GM13976 (cell line): Measurements from ENCODE around the gene TMPRSS4.

ENCODE experiments used
- DNase-seq: peaks from one replicate; pipeline ENCODE4 v3.0.0; 2012; ENCODE audit warnings: low spot score
- CTCF ChIP-seq: IDR thresholded peaks from 2 replicates; pipeline ENCODE4 v1.5.1; 2012; ENCODE audit warnings: borderline replicate concordance, mild to moderate bottlenecking; ENCODE audit not compliant: insufficient read depth; ENCODE audit errors: extremely low read depth, missing control alignments, control extremely low read depth
- in situ Hi-C: fragments of 300-500 bp; cut with MboI; formaldehyde crosslinking; loops from one replicate; pipeline ENCODE4 v1.12.0; 2022; ENCODE audit warnings: low sequenced_read_pairs, mixed read lengths, inconsistent platforms; ENCODE audit not compliant: unreplicated experiment

The TMPRSS4 gene

DNA sequence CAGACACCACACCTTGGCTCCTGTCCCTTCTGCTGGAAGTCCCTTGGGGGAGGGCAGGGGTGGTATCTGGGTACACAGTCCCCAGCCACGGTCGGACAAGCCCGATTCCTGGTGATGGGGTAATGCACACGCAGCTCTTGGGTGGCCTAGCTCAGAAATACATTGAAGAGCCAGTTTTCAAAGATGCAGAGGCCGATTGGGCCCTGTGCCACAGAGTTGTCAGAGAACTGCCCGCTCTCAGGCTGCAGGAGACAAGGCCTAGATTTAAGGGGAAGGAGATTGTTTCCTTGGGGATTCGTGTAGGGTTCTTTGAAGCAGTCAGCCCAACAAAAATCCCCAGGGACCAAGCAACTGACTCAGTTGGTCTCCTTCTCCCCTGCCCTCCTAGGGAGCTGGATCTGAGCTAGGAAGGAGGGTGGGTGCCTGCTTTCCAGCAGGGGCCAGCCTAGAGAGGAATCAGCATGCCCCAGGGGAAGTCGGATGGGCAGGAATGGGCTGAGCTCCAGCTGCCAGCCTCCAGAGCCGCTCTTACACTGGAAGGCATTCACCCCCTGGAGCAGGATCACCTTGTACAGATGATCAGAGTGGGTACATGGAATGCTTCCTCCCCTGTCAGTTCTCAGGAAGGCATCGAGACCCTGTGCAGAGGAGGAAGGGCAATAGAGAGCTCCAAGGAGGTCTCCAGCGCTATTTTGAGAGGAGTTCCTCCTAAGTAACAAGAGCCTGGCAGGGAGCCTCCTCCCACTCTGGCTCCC is 79.1 kb downstream of the TMPRSS4 start:
- TF ChIP-seq CTCF, result no peak
- in situ Hi-C loops, result no loop called here
- no peak for DNase-seq

GRCh38 chr11:118156531-118157185 is 79.8 kb downstream of the TMPRSS4 start:
- TF ChIP-seq CTCF, result no peak
- in situ Hi-C loops, result no loop called here
- DNase-seq, result no peak

DNA sequence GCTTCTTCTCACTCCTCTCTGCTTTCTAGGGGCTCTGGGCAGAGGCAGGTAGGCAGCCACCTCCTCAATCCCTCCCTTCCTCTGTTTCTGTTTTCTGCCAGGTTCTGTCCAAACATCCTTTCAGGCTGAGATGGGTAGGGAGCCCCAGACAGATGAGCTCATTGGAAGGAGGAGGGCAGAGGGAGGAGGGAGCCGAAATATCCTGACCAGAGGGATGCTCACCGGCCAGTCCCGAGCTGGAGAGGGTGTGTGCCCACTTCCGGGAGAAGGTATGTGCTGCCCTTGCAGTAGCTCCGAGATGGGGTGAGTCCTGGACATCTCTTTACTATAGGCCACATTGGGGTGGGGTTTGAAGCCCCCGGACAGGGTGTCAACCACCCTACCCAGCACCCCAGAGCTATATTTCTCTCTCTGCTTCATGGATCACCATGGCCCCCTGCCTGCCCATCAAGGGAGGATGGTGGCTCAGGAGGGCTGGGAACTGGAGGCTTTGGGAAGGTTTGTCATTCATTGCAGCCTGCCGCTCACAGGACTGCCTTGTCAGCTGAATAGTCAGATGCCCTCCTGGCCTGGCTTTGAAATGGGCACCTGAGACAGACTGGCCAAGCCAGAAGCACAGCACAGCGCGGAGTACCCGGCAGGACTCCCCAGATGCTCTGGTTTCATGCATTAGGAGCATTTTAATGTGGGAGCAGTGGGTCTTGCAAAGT is 80.5 kb downstream of the TMPRSS4 start:
- in situ Hi-C loops, result no loop called here
- no peak for DNase-seq
- TF ChIP-seq CTCF, result no peak

GRCh38 chr11:118161786-118162185 is 84.9 kb downstream of the TMPRSS4 start:
- DNase-seq, result no peak

GRCh38 chr11:118162846-118163245 is 86.0 kb downstream of the TMPRSS4 start:
- no peak for TF ChIP-seq CTCF
- no peak for DNase-seq
- in situ Hi-C loops, result no loop called here

More at GRCh38 chr11:118161786-118162185, 84.9 kb downstream of the TMPRSS4 start:
- TF ChIP-seq CTCF, result no peak
- in situ Hi-C loops, result no loop called here

GRCh38 chr11:118163494-118163893 is 86.6 kb downstream of the TMPRSS4 start:
- DNase-seq, result no peak
- no peak for TF ChIP-seq CTCF
- in situ Hi-C loops, result no loop called here
